Measurements from ENCODE around the gene IL20. TPM values are rescaled to one million over a fixed set of nuclear protein-coding genes. Genes with fewer than 3 reads are reported as not detected.

Gene IL20, protein sequence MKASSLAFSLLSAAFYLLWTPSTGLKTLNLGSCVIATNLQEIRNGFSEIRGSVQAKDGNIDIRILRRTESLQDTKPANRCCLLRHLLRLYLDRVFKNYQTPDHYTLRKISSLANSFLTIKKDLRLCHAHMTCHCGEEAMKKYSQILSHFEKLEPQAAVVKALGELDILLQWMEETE
- total RNA-seq = not detected

DNA sequence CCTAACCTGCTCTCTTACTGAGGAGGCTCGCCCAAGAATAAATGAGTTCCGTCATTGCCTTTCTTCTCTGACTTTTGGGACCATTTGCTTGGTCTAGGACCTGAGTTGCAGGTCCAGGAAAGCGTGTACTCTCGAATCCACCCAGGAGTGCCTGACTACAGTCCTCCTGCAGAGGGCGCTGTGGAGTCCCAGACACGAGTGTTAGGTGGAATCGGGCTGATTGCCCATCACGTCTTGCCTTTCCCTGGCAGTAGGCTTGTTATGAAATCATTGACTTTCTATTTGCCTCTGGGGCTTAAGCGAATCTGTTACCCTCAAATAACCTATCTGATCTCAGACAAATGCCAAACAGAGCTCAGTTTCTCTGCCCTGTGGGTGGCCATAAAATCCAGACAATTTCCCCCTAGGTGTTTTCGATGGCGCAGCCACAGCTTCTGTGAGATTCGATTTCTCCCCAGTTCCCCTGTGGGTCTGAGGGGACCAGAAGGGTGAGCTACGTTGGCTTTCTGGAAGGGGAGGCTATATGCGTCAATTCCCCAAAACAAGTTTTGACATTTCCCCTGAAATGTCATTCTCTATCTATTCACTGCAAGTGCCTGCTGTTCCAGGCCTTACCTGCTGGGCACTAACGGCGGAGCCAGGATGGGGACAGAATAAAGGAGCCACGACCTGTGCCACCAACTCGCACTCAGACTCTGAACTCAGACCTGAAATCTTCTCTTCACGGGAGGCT, at the start of gene IL20:
Gene IL20, plus strand, starts transcription at position 685 of the 733 bp plus-strand sequence. CDS start 230 bp downstream, outside the sequence.
- no peaks in the 10 kb centered on the region for H3K9me3 ChIP-seq
- H3K4me3 ChIP-seq (replicated peaks in 1 of 3) = no peak within 1 kb of the TSS
- H3K27me3 ChIP-seq = no peaks in the 10 kb centered on the region
- peak; percentile 92 to 96 for DNase-seq
- intact Hi-C loops (cut with DNase I) = loop anchor here (5.0 kb wide), 1 partner anchor 47 kb away; no protein-coding TSS in a partner anchor
- no peak for TF ChIP-seq POLR2A (IDR thresholded peaks at IDR 0.05)
- TF ChIP-seq, protein P1, sequence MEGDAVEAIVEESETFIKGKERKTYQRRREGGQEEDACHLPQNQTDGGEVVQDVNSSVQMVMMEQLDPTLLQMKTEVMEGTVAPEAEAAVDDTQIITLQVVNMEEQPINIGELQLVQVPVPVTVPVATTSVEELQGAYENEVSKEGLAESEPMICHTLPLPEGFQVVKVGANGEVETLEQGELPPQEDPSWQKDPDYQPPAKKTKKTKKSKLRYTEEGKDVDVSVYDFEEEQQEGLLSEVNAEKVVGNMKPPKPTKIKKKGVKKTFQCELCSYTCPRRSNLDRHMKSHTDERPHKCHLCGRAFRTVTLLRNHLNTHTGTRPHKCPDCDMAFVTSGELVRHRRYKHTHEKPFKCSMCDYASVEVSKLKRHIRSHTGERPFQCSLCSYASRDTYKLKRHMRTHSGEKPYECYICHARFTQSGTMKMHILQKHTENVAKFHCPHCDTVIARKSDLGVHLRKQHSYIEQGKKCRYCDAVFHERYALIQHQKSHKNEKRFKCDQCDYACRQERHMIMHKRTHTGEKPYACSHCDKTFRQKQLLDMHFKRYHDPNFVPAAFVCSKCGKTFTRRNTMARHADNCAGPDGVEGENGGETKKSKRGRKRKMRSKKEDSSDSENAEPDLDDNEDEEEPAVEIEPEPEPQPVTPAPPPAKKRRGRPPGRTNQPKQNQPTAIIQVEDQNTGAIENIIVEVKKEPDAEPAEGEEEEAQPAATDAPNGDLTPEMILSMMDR (IDR thresholded peaks at IDR 0.05) = peak; percentile 65 to 95 (median 85)
- H3K36me3 ChIP-seq = no peaks in the 10 kb centered on the region
- WGBS, 2 donors = 53 to 56% methylated on average over 19 of the region's 19 CpGs
- H3K4me1 ChIP-seq = peaks cover 9 to 14% of the 10 kb centered on the region in 2 donors
- peak within 1 kb of the TSS in 1 of 3 donors; percentile 34 for H3K27ac ChIP-seq

DNA sequence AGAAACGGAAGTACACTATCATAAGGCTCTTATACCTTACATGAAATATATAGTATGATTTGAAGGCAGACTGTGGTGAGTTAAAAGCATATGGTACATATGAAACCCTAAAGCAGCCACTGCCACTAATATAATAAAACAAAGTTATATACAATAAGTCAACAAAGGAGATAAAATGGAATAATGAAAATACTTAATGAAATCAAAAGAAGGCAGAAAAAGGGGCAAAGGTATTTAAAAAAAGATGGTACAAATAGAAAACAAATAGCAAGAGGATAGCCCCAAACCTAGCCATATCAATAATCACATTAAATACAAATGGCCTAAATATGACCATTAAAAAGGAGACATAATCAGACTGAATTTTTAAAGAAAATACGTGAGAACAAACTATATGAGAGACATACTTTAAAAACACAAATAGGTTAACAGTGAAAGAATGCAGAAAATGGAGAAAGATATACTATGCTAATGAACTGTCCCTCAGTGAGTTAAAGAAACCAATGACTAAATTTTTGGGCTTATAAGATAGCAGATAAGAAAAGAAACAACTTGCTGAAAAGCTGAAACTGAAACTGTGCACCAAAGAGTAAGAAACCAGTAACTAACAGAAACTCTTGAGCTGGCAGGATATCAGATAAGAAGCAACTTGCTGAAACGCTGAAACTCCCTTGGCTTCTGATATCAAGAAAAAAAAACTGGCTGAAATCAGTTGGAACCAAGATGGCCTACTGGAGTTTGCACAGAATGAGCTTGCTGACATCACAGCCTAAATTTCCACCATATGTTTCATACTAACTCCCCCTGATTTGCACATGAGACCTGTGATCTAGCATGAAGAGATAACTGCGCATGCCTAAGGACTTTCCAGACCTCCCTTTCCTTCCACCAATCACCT, 48.8 kb upstream of the IL20 start:
- Histone ChIP-seq H3K4me3 (replicated peaks in 1 of 3) (no peak overlapping the region), H3K9me3 (no peaks in the 10 kb centered on the region), H3K36me3 (no peaks in the 10 kb centered on the region), H3K27ac (peak overlapping the region in 1 of 3 donors; percentile 38), H3K4me1 (peaks cover 9 to 14% of the 10 kb centered on the region in 2 donors), H3K27me3 (no peaks in the 10 kb centered on the region)
- no peak for DNase-seq
- TF ChIP-seq, protein P1 (IDR thresholded peaks at IDR 0.05) = no peak
- no peak for TF ChIP-seq POLR2A (IDR thresholded peaks at IDR 0.05)
- WGBS, 2 donors = 70 to 71% methylated on average over 4 of the region's 4 CpGs
- intact Hi-C loops (cut with DNase I) = no loop called here

DNA sequence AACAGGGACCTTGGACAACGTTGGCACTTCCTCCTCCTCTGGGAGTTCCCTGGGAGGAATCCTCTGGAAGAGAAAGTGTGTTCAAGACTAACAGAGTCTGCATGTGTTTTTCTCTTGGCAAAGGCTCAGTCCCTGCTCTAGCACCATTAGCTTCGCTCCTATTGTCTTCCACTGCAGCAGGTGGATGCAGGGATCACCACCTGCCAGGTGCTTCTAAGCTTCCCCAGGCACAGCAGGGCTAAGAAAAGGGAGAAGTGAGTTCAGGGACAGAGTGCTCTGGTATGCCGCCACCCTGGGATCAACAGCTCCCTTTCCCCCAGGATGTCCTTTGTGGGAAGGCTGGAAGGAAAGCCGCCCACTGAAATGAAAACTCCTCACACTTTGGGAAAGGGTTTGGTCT, 43.9 kb upstream of the IL20 start:
- WGBS, 2 donors = 78 to 83% methylated on average over 4 of the region's 4 CpGs
- no peaks in the 10 kb centered on the region for H3K27me3 ChIP-seq
- TF ChIP-seq, protein P1 (IDR thresholded peaks at IDR 0.05) = no peak
- TF ChIP-seq POLR2A (IDR thresholded peaks at IDR 0.05) = no peak
- no peak overlapping the region for H3K4me3 ChIP-seq (replicated peaks in 1 of 3)
- H3K9me3 ChIP-seq = no peaks in the 10 kb centered on the region
- H3K4me1 ChIP-seq = no peaks in the 10 kb centered on the region
- DNase-seq = no peak
- intact Hi-C loops (cut with DNase I) = no loop called here
- no peak overlapping the region for H3K27ac ChIP-seq
- no peaks in the 10 kb centered on the region for H3K36me3 ChIP-seq

DNA sequence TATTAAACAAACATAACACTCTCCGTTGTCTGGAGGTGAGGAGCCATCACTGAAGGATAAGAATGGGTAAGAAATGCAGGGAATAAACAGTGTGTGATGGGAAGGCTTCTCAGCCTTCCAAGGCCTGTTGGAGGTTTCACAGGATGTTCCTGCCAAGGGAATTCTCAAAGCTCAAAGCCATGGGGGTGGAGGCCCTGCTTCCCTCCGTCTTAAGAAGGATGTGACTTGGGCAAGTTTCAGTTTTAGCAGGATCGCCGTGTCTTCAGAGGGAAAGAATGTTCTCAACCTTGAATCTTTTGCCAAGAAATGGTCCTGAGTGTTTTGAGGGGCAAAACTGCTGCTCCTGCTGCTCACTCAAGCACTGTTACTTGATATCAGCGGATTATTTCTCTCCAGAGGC, 41.7 kb upstream of the IL20 start:
- no peak for TF ChIP-seq POLR2A (IDR thresholded peaks at IDR 0.05)
- TF ChIP-seq, protein P1 (IDR thresholded peaks at IDR 0.05) = no peak
- H3K4me1 ChIP-seq = no peaks in the 10 kb centered on the region
- no peaks in the 10 kb centered on the region for H3K9me3 ChIP-seq
- WGBS, 2 donors = 23 to 29% methylated on average over 5 of the region's 5 CpGs
- H3K27ac ChIP-seq = no peak overlapping the region
- no peak overlapping the region for H3K4me3 ChIP-seq (replicated peaks in 1 of 3)
- H3K36me3 ChIP-seq = no peaks in the 10 kb centered on the region
- H3K27me3 ChIP-seq = no peaks in the 10 kb centered on the region
- intact Hi-C loops (cut with DNase I) = no loop called here
- DNase-seq = peak; percentile 33 to 35
